Measurements from ENCODE around the gene FBXO46. TPM values are rescaled to one million over a fixed set of nuclear protein-coding genes. Genes with fewer than 3 reads are reported as not detected.

Gene FBXO46
- total RNA-seq, 2 donors from 2014 or later: 38.4 to 46.5 TPM

GRCh38 chr19:45769821-45770191 is 39.1 kb upstream of the FBXO46 start:
- DNase-seq (peak; percentile 52 to 60), ATAC-seq (replicated peaks in 1 of 2) (peak; percentile 27 to 37)
- H3K4me1 Mint-ChIP-seq (ENCODE audit: low read depth): peaks cover 5% of the 10 kb centered on the region
- H3K4me3 Mint-ChIP-seq: peak overlapping the region; percentile 92 to 96
- peaks cover 4% of the 10 kb centered on the region for H3K27me3 Mint-ChIP-seq (ENCODE audit: low read depth)
- no peaks in the 10 kb centered on the region for H3K9me3 Mint-ChIP-seq
- peak overlapping the region; percentile 44 for H3K27ac Mint-ChIP-seq
- H3K36me3 Mint-ChIP-seq (ENCODE audit: insufficient read depth in 2 of 2): no peaks in the 10 kb centered on the region

- Mint-ChIP-seq H3K27me3 (ENCODE audit: low read depth) (peaks cover 4% of the 10 kb centered on the region), H3K4me1 (ENCODE audit: low read depth) (peaks cover 5% of the 10 kb centered on the region), H3K36me3 (ENCODE audit: insufficient read depth in 2 of 2) (no peaks in the 10 kb centered on the region), H3K9me3 (no peaks in the 10 kb centered on the region), H3K27ac (peak within 1 kb of the TSS; percentile 44), H3K4me3 (peak within 1 kb of the TSS; percentile 92 to 96)
- peak; percentile 99 to 100 for DNase-seq
- peak; percentile 73 to 74 for ATAC-seq (replicated peaks in 1 of 2)
Observed at GRCh38 chr19:45768984-45769782, 38.5 kb upstream of the FBXO46 start, which contains the start of gene SIX5. Gene SIX5, minus strand, starts transcription at chr19:45769252. Its CDS starts 408 bp downstream, at chr19:45768844.

- peak; percentile 63 for DNase-seq
- Mint-ChIP-seq H3K9me3 (no peaks in the 10 kb centered on the region), H3K4me3 (peak overlapping the region; percentile 92 to 96), H3K27me3 (ENCODE audit: low read depth) (peaks cover 4% of the 10 kb centered on the region), H3K36me3 (ENCODE audit: insufficient read depth in 2 of 2) (no peaks in the 10 kb centered on the region), H3K4me1 (ENCODE audit: low read depth) (peaks cover 5% of the 10 kb centered on the region), H3K27ac (no peak overlapping the region)
- ATAC-seq (replicated peaks in 1 of 2): no peak
Observed at GRCh38 chr19:45768655-45768983, 37.9 kb upstream of the FBXO46 start.

GRCh38 chr19:45767881-45768654 is 37.4 kb upstream of the FBXO46 start:
- Mint-ChIP-seq H3K9me3 (no peaks in the 10 kb centered on the region), H3K27me3 (ENCODE audit: low read depth) (peaks cover 4% of the 10 kb centered on the region), H3K4me1 (ENCODE audit: low read depth) (peaks cover 5% of the 10 kb centered on the region), H3K4me3 (peak overlapping the region; percentile 73 to 75), H3K27ac (no peak overlapping the region), H3K36me3 (ENCODE audit: insufficient read depth in 2 of 2) (no peaks in the 10 kb centered on the region)
- no peak for ATAC-seq (replicated peaks in 1 of 2)
- peak; percentile 44 for DNase-seq

GRCh38 chr19:45767410-45767880 is 36.7 kb upstream of the FBXO46 start:
- H3K9me3 Mint-ChIP-seq: no peaks in the 10 kb centered on the region
- H3K4me1 Mint-ChIP-seq (ENCODE audit: low read depth): peaks cover 5% of the 10 kb centered on the region
- DNase-seq (no peak), ATAC-seq (replicated peaks in 1 of 2) (no peak)
- peak overlapping the region; percentile 58 to 75 for H3K4me3 Mint-ChIP-seq
- H3K27me3 Mint-ChIP-seq (ENCODE audit: low read depth): peaks cover 4% of the 10 kb centered on the region
- H3K27ac Mint-ChIP-seq: no peak overlapping the region
- H3K36me3 Mint-ChIP-seq (ENCODE audit: insufficient read depth in 2 of 2): no peaks in the 10 kb centered on the region

- Mint-ChIP-seq H3K4me3 (peak overlapping the region; percentile 58 to 75), H3K9me3 (no peaks in the 10 kb centered on the region), H3K4me1 (ENCODE audit: low read depth) (peaks cover 5% of the 10 kb centered on the region), H3K27me3 (ENCODE audit: low read depth) (peaks cover 4% of the 10 kb centered on the region), H3K36me3 (ENCODE audit: insufficient read depth in 2 of 2) (no peaks in the 10 kb centered on the region), H3K27ac (no peak overlapping the region)
- ATAC-seq (replicated peaks in 1 of 2): no peak
- no peak for DNase-seq
Observed at GRCh38 chr19:45766869-45767346, 36.2 kb upstream of the FBXO46 start.

GRCh38 chr19:45766296-45766868 is 35.7 kb upstream of the FBXO46 start:
- Mint-ChIP-seq H3K4me1 (ENCODE audit: low read depth) (peaks cover 5% of the 10 kb centered on the region), H3K36me3 (ENCODE audit: insufficient read depth in 2 of 2) (no peaks in the 10 kb centered on the region), H3K9me3 (no peaks in the 10 kb centered on the region), H3K27me3 (ENCODE audit: low read depth) (peaks cover 4% of the 10 kb centered on the region), H3K27ac (no peak overlapping the region), H3K4me3 (no peak overlapping the region)
- DNase-seq: no peak
- ATAC-seq (replicated peaks in 1 of 2): no peak

- Mint-ChIP-seq H3K27me3 (ENCODE audit: low read depth) (peaks cover 4% of the 10 kb centered on the region), H3K36me3 (ENCODE audit: insufficient read depth in 2 of 2) (no peaks in the 10 kb centered on the region), H3K9me3 (no peaks in the 10 kb centered on the region), H3K27ac (no peak overlapping the region), H3K4me3 (peak overlapping the region in 1 of 2 donors; percentile 45), H3K4me1 (ENCODE audit: low read depth) (peaks cover 5% of the 10 kb centered on the region)
- no peak for DNase-seq
- ATAC-seq (replicated peaks in 1 of 2): no peak
Observed at GRCh38 chr19:45765702-45766295, 35.1 kb upstream of the FBXO46 start.

- peaks cover 5% of the 10 kb centered on the region for H3K4me1 Mint-ChIP-seq (ENCODE audit: low read depth)
- DNase-seq (no peak), ATAC-seq (replicated peaks in 1 of 2) (no peak)
- H3K27ac Mint-ChIP-seq: no peak overlapping the region
- no peaks in the 10 kb centered on the region for H3K36me3 Mint-ChIP-seq (ENCODE audit: insufficient read depth in 2 of 2)
- no peaks in the 10 kb centered on the region for H3K9me3 Mint-ChIP-seq
- H3K4me3 Mint-ChIP-seq: no peak overlapping the region
- H3K27me3 Mint-ChIP-seq (ENCODE audit: low read depth): peaks cover 4% of the 10 kb centered on the region
Observed at GRCh38 chr19:45764945-45765701, 34.4 kb upstream of the FBXO46 start.

- Mint-ChIP-seq H3K4me3 (no peak overlapping the region), H3K27ac (no peak overlapping the region), H3K4me1 (ENCODE audit: low read depth) (peaks cover 1% of the 10 kb centered on the region), H3K9me3 (no peaks in the 10 kb centered on the region), H3K36me3 (ENCODE audit: insufficient read depth in 2 of 2) (no peaks in the 10 kb centered on the region), H3K27me3 (ENCODE audit: low read depth) (peaks cover 4% of the 10 kb centered on the region)
- no peak for DNase-seq
- no peak for ATAC-seq (replicated peaks in 1 of 2)
Observed at GRCh38 chr19:45764475-45764874, 33.8 kb upstream of the FBXO46 start.

- ATAC-seq (replicated peaks in 1 of 2) (no peak), DNase-seq (no peak)
- no peaks in the 10 kb centered on the region for H3K9me3 Mint-ChIP-seq
- no peak overlapping the region for H3K4me3 Mint-ChIP-seq
- no peak overlapping the region for H3K27ac Mint-ChIP-seq
- H3K36me3 Mint-ChIP-seq (ENCODE audit: insufficient read depth in 2 of 2): no peaks in the 10 kb centered on the region
- H3K4me1 Mint-ChIP-seq (ENCODE audit: low read depth): no peaks in the 10 kb centered on the region
- peaks cover 4% of the 10 kb centered on the region for H3K27me3 Mint-ChIP-seq (ENCODE audit: low read depth)
Observed at GRCh38 chr19:45763691-45764294, 33.1 kb upstream of the FBXO46 start.
